Measurements from ENCODE around the gene SURF4. TPM values are rescaled to one million over a fixed set of nuclear protein-coding genes. Genes with fewer than 3 reads are reported as not detected.
"Not testable (repeated sequence)": the region's sequence is repeated elsewhere in the genome, so short reads cannot be mapped to it uniquely, and the experiment has no call there.

SURF4 gene
- total RNA-seq, 2 experiments from 2014 or later = 197 to 198 TPM

DNA sequence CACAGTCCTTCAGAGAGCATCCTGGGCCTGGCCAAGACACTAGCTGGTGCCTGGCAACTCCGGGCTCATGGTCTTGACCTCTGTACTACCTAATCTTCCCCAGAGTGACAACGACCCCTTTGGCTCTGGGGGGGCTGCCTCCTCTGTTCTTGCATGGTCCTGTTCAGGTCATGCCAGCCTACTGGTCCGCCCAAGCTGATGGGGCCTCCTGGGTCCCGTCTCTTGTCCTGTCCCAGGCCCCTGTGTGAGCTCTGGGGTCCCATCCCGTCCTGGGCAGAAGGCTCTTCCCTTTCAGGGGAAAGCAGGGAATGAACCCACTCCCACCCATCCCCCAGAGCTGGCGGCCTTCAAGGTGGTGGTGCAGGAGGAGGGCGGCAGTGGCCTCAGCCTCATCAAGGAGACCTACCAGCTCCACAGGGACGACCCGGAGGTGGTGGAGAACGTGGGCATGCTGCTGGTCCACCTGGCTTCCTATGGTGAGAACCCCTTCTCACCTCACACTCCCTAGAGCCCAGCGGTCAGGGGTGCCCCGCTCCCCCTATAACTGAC lies 28.7 kb upstream of the SURF4 start:
- H3K36me3 Mint-ChIP-seq = peaks cover 18% of the 10 kb centered on the region
- no peak for DNase-seq
- no peaks in the 10 kb centered on the region for H3K9me3 Mint-ChIP-seq
- peaks cover 15% of the 10 kb centered on the region for H3K4me1 Mint-ChIP-seq
- H3K27me3 Mint-ChIP-seq = no peaks in the 10 kb centered on the region
- no peak overlapping the region for H3K27ac Mint-ChIP-seq
- no peak overlapping the region for H3K4me3 Mint-ChIP-seq

DNA sequence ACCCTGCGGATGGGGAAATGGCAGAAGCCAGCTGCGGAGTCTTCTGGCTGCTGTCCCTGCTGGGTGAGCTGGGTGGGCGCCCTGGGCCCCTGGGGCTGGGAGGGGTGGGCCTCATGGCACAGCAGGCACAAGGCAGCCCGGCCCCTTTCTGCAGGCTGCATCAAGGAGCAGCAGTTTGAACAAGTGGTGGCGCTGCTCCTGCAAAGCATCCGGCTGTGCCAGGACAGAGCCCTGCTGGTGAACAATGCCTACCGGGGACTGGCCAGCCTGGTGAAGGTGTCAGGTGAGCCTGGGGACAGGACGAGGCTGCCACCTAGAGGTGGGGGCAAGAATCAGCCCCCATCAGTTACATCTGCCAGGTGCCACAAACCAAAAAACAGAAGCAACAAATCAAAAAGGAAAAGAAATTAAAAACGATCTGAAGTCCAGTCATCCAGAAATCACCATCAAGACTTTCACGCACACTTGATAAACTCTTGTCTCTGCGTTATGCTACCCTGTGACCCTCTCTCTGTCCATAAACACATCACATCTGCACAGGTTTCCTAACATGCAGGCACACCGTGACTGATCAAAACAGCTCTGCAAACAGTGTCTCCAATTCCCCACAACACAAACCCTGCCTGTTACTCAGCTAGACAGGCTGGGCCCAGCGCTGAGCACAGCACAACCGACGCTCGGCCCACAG lies 28.1 kb upstream of the SURF4 start:
- H3K36me3 Mint-ChIP-seq = peaks cover 18% of the 10 kb centered on the region
- H3K4me1 Mint-ChIP-seq = peaks cover 15% of the 10 kb centered on the region
- DNase-seq = peak; percentile 61
- H3K27me3 Mint-ChIP-seq = no peaks in the 10 kb centered on the region
- H3K9me3 Mint-ChIP-seq = no peaks in the 10 kb centered on the region
- H3K27ac Mint-ChIP-seq = peak overlapping the region; percentile 34
- no peak overlapping the region for H3K4me3 Mint-ChIP-seq

DNA sequence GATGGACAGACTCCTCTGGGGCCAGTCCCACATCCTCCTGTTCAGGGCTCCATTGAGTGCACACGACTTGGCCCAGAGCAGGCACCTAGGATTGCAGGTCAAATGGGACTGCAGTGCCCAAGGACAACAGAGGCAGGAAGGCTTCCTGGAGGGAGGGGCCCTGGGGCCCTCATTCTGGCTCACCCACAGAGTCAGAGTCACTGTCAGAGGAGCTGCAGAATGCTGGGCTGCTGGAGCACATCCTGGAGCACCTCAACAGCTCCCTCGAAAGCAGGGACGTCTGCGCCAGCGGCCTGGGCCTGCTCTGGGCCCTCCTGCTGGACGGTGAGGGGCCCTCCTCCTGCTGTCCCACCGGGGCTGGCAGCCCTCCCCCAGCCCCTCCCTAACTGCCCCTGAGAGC lies 26.8 kb upstream of the SURF4 start:
- H3K27ac Mint-ChIP-seq = no peak overlapping the region
- no peak overlapping the region for H3K4me3 Mint-ChIP-seq
- DNase-seq = no peak
- H3K27me3 Mint-ChIP-seq = no peaks in the 10 kb centered on the region
- peaks cover 14% of the 10 kb centered on the region for H3K4me1 Mint-ChIP-seq
- peaks cover 17% of the 10 kb centered on the region for H3K36me3 Mint-ChIP-seq
- no peaks in the 10 kb centered on the region for H3K9me3 Mint-ChIP-seq

DNA sequence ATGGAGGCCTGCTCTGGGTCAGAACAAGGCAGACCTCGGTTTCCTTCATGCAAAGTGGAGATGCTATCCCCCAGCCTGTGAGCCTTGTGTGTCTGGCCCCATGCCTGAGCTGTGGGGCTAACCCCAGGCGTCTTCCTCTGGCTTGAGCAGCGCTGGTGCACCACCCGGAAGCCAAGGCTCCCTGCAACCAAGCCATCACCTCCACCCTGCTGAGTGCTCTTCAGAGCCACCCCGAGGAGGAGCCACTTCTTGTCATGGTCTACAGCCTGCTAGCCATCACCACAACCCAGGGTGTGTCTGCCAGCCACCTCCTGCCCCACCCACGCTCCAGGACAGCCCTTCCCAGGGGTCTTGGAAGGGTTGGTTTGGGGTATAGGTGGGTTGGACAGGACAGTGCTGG lies 25.7 kb upstream of the SURF4 start:
- Mint-ChIP-seq H3K9me3 (no peaks in the 10 kb centered on the region), H3K4me1 (peaks cover 6% of the 10 kb centered on the region), H3K4me3 (no peak overlapping the region), H3K27ac (no peak overlapping the region), H3K36me3 (peaks cover 8% of the 10 kb centered on the region), H3K27me3 (no peaks in the 10 kb centered on the region)
- no peak for DNase-seq

- no peak overlapping the region for H3K27ac Mint-ChIP-seq
- H3K36me3 Mint-ChIP-seq = peaks cover under 1% of the 10 kb centered on the region
- H3K9me3 Mint-ChIP-seq = no peaks in the 10 kb centered on the region
- peaks cover 6% of the 10 kb centered on the region for H3K4me1 Mint-ChIP-seq
- H3K27me3 Mint-ChIP-seq = no peaks in the 10 kb centered on the region
- DNase-seq = no peak
- H3K4me3 Mint-ChIP-seq = no peak overlapping the region
Measured at GRCh38 chr9:133400292-133400691, 24.4 kb upstream of the SURF4 start.

DNA sequence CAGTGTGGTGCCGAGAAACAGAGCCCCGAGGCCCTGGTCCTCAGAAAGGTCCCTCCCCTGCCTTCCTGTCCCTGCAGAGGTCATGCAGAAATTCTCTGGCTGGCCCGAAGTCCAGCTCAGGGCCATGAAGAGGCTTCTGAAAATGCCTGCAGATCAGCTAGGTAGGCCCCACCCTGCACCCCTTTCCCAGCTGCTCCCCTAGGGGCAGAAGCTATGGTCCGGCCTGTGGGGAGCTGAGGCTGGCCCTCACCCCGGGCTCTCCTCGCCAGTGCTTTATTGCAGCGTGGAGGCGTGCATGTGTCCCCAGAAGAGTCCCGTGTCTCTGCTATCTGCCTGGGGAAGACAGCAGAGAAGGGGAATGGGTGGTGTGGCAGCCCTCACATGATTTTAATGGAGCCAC lies 22.0 kb upstream of the SURF4 start:
- H3K36me3 Mint-ChIP-seq = no peaks in the 10 kb centered on the region
- H3K27ac Mint-ChIP-seq = no peak overlapping the region
- DNase-seq = no peak
- no peaks in the 10 kb centered on the region for H3K27me3 Mint-ChIP-seq
- no peak overlapping the region for H3K4me3 Mint-ChIP-seq
- no peaks in the 10 kb centered on the region for H3K4me1 Mint-ChIP-seq
- no peaks in the 10 kb centered on the region for H3K9me3 Mint-ChIP-seq

- no peaks in the 10 kb centered on the region for H3K9me3 Mint-ChIP-seq
- no peak for DNase-seq
- H3K27ac Mint-ChIP-seq = no peak overlapping the region
- no peaks in the 10 kb centered on the region for H3K4me1 Mint-ChIP-seq
- H3K36me3 Mint-ChIP-seq = no peaks in the 10 kb centered on the region
- H3K4me3 Mint-ChIP-seq = no peak overlapping the region
- no peaks in the 10 kb centered on the region for H3K27me3 Mint-ChIP-seq
Measured at GRCh38 chr9:133397370-133397769, 21.5 kb upstream of the SURF4 start.

- Mint-ChIP-seq H3K4me1 (no peaks in the 10 kb centered on the region), H3K27me3 (no peaks in the 10 kb centered on the region), H3K9me3 (no peaks in the 10 kb centered on the region), H3K4me3 (no peak overlapping the region), H3K36me3 (no peaks in the 10 kb centered on the region), H3K27ac (no peak overlapping the region)
- DNase-seq = no peak
Measured at GRCh38 chr9:133396952-133397351, 21.1 kb upstream of the SURF4 start.

DNA sequence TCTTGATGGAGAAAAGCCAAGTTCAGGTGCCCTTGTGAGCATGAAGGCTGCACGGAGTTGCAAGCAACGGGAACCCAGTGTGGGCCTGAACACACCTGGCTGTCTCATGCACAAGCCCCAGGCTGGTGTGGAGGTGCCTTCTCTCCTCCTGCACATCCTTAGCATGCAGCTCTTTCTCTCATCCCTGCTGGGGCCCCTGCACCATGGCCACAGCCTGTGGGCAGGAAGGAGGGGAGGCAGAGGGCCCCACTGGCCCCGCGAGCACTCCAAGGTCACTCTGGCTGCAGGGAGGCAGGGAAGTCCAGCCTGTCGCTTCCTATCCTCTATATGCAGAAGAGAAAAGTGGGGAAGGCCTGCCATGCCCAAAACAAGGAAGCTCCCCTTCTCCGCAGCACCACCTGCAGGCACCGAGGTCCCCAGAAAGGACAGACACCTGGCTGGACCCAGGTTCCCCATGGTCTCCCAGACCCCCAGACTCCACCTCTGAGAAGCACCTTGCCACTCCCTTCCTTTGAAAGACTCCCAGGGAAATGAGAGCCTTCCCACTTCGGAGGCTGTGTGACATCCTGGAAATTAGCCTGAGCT lies 18.9 kb upstream of the SURF4 start:
- H3K9me3 Mint-ChIP-seq = no peaks in the 10 kb centered on the region
- no peak overlapping the region for H3K4me3 Mint-ChIP-seq
- no peaks in the 10 kb centered on the region for H3K36me3 Mint-ChIP-seq
- no peak overlapping the region for H3K27ac Mint-ChIP-seq
- no peaks in the 10 kb centered on the region for H3K27me3 Mint-ChIP-seq
- no peaks in the 10 kb centered on the region for H3K4me1 Mint-ChIP-seq
- DNase-seq = no peak

GRCh38 chr9:133393399-133393798 lies 17.5 kb upstream of the SURF4 start:
- H3K9me3 Mint-ChIP-seq = no peaks in the 10 kb centered on the region

DNA sequence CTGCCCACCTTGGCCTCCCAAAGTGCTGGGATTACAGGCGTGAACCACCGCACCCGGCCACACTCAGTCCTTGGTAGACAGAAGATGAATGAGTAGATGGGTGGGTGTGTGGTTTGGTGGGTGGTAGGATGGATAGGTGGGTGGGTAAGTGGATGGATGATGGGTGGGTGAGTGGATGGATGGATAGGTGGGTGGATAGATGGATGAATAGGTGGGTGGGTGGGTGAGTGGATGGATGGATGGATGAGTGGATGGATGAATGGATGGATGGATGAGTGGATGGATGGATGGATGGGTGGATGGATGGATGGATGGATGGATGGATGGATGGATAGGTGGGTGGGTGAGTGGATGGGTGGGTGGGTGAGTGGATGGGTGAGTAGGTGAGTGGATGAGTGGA lies 16.4 kb upstream of the SURF4 start:
- not testable (repeated sequence) for H3K4me3 Mint-ChIP-seq, H3K27me3 Mint-ChIP-seq, H3K4me1 Mint-ChIP-seq, H3K27ac Mint-ChIP-seq, DNase-seq, H3K36me3 Mint-ChIP-seq, H3K9me3 Mint-ChIP-seq

More at GRCh38 chr9:133393399-133393798, 17.5 kb upstream of the SURF4 start:
- no peak for DNase-seq
- Mint-ChIP-seq H3K36me3 (no peaks in the 10 kb centered on the region), H3K4me1 (no peaks in the 10 kb centered on the region), H3K27me3 (no peaks in the 10 kb centered on the region), H3K27ac (no peak overlapping the region), H3K4me3 (no peak overlapping the region)

DNA sequence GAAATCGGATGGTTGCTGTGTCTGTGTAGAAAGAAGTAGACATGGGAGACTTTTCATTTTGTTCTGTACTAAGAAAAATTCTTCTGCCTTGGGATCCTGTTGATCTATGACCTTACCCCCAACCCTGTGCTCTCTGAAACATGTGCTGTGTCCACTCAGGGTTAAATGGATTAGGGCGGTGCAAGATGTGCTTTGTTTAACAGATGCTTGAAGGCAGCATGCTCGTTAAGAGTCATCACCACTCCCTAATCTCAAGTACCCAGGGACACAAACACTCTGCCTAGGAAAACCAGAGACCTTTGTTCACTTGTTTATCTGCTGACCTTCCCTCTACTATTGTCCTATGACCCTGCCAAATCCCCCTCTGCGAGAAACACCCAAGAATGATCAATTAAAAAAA lies 15.6 kb upstream of the SURF4 start:
- not testable (repeated sequence) for H3K36me3 Mint-ChIP-seq, H3K27me3 Mint-ChIP-seq, H3K9me3 Mint-ChIP-seq, H3K4me1 Mint-ChIP-seq, H3K4me3 Mint-ChIP-seq, H3K27ac Mint-ChIP-seq, DNase-seq

GRCh38 chr9:133390713-133391112 lies 14.9 kb upstream of the SURF4 start:
- Mint-ChIP-seq H3K27ac (no peak overlapping the region), H3K4me3 (no peak overlapping the region), H3K36me3 (no peaks in the 10 kb centered on the region), H3K27me3 (no peaks in the 10 kb centered on the region), H3K4me1 (no peaks in the 10 kb centered on the region), H3K9me3 (no peaks in the 10 kb centered on the region)
- no peak for DNase-seq

GRCh38 chr9:133389562-133389961 lies 13.7 kb upstream of the SURF4 start:
- Mint-ChIP-seq H3K27me3 (no peaks in the 10 kb centered on the region), H3K36me3 (no peaks in the 10 kb centered on the region), H3K27ac (no peak overlapping the region), H3K4me1 (no peaks in the 10 kb centered on the region), H3K4me3 (no peak overlapping the region), H3K9me3 (no peaks in the 10 kb centered on the region)
- DNase-seq = no peak

GRCh38 chr9:133389025-133389557 lies 13.2 kb upstream of the SURF4 start:
- Mint-ChIP-seq H3K27me3 (no peaks in the 10 kb centered on the region), H3K4me3 (no peak overlapping the region), H3K36me3 (no peaks in the 10 kb centered on the region), H3K4me1 (no peaks in the 10 kb centered on the region), H3K27ac (no peak overlapping the region), H3K9me3 (no peaks in the 10 kb centered on the region)
- DNase-seq = no peak

DNA sequence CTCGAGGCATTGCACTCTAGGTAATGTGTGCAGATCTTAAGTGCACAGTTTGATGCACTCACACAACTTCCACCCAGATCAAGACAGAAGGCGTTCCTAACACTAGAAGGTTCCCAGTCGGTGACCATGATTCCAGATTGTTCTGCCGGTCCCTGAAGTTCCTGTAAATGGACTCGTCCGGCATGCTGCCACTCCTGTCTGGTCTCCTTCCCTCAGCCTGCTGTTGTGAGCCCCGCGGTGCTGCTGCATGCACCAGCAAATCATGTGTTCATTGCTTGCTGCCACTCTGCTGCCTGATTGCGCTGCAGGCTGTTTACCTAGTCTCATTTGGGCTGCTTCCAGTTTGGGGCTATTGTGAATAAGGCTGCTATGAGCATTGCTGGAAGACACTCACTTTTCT lies 11.8 kb upstream of the SURF4 start:
- no peak overlapping the region for H3K27ac Mint-ChIP-seq
- H3K36me3 Mint-ChIP-seq = no peaks in the 10 kb centered on the region
- no peak for DNase-seq
- H3K9me3 Mint-ChIP-seq = no peaks in the 10 kb centered on the region
- H3K4me3 Mint-ChIP-seq = no peak overlapping the region
- no peaks in the 10 kb centered on the region for H3K4me1 Mint-ChIP-seq
- no peaks in the 10 kb centered on the region for H3K27me3 Mint-ChIP-seq

Measured in activated naive CD8-positive, alpha-beta T cell treated with anti-CD3 and anti-CD28 coated beads for 36 hours (primary cell).